PC-3 (cell line): ENCODE results near the gene AGER.

ENCODE experiments used
- EZH2 ChIP-seq: fragments of 300-600 bp; sonication (generic); IDR thresholded peaks from one replicate; pipeline ENCODE4 v1.6.1; 2017; ENCODE audit warnings: antibody characterized with exemption, mild to moderate bottlenecking, low read length; ENCODE audit not compliant: unreplicated experiment
- EZH2phosphoT487 ChIP-seq: fragments of 300-600 bp; sonication (generic); IDR thresholded peaks from 2 replicates; pipeline ENCODE4 v1.6.1; 2018; ENCODE audit warnings: mild to moderate bottlenecking, antibody characterized with exemption, low read length, borderline replicate concordance
- TF ChIP-seq, protein P1 (sequence below): fragments of 300-600 bp; sonication (generic); conservative IDR thresholded peaks from 2 replicates; pipeline ENCODE4 v1.5.1; 2017; ENCODE audit warnings: antibody characterized with exemption, low read depth, mild to moderate bottlenecking, low read length

DNA sequence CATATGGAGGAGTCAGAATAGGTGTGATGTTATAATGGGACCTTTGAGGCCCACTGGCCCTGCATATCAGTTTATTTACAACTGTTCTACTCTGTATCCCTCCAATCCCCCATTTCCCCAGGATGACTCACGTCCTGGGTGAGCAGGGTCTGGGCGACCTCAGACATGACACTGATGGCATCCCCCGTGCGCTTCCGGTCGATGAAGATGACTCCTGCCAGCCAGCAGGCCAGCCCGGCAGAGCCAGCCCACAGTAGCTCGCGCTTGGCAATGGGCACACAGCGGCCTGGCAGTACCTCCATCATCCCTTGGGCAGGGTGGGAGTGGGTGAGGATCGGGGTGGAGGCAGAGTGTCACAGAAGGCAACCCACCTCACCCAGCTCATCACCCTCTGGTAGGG lies 13.8 kb downstream of the AGER start:
- TF ChIP-seq EZH2 (no peak), EZH2phosphoT487 (no peak)
- TF ChIP-seq, protein P1, sequence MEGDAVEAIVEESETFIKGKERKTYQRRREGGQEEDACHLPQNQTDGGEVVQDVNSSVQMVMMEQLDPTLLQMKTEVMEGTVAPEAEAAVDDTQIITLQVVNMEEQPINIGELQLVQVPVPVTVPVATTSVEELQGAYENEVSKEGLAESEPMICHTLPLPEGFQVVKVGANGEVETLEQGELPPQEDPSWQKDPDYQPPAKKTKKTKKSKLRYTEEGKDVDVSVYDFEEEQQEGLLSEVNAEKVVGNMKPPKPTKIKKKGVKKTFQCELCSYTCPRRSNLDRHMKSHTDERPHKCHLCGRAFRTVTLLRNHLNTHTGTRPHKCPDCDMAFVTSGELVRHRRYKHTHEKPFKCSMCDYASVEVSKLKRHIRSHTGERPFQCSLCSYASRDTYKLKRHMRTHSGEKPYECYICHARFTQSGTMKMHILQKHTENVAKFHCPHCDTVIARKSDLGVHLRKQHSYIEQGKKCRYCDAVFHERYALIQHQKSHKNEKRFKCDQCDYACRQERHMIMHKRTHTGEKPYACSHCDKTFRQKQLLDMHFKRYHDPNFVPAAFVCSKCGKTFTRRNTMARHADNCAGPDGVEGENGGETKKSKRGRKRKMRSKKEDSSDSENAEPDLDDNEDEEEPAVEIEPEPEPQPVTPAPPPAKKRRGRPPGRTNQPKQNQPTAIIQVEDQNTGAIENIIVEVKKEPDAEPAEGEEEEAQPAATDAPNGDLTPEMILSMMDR, result no peak
